Neural cell (in vitro differentiated cells): Measurements from ENCODE around the gene UNC5A. TPM values are rescaled to one million over a fixed set of nuclear protein-coding genes. Genes with fewer than 3 reads are reported as not detected.

Experiments used
- H2AFZ ChIP-seq: fragments of 200-600, 300-800 bp; sonication (generic), shearing (Covaris generic); 2 replicates; pipeline ENCODE4 v1.6.0; 2014; ENCODE audit warnings: low read depth, mild to moderate bottlenecking, antibody characterized with exemption, low read length, moderate library complexity
- H3F3A ChIP-seq: fragments of 200-600 bp; shearing (Covaris generic); 2 replicates; pipeline ENCODE4 v1.6.1; 2016; ENCODE audit warnings: mild to moderate bottlenecking, moderate library complexity, mixed read lengths, antibody characterized with exemption, low read length; ENCODE audit not compliant: insufficient read depth, poor library complexity, severe bottlenecking
- H3K27ac ChIP-seq: fragments of 200-600, 300-800 bp; sonication (generic), shearing (Covaris generic); 2 replicates; pipeline ENCODE4 v1.5.1; 2014; ENCODE audit warnings: mild to moderate bottlenecking, low read length, moderate library complexity
- H3K27me3 ChIP-seq: fragments of 300-800, 200-600 bp; sonication (generic), shearing (Covaris generic); 2 replicates; pipeline ENCODE4 v1.6.0; 2014; ENCODE audit warnings: mild to moderate bottlenecking, low read depth, low read length, moderate library complexity; ENCODE audit not compliant: insufficient read depth
- H3K36me3 ChIP-seq: fragments of 300-800, 200-600 bp; sonication (generic), shearing (Covaris generic); 2 replicates; pipeline ENCODE4 v1.5.1; 2014; ENCODE audit warnings: mild to moderate bottlenecking, antibody characterized with exemption, low read length, moderate library complexity; ENCODE audit not compliant: insufficient read depth
- H3K4me2 ChIP-seq: fragments of 300-800, 200-600 bp; sonication (generic), shearing (Covaris generic); 2 replicates; pipeline ENCODE4 v1.6.0; 2014; ENCODE audit warnings: mild to moderate bottlenecking, low read length
- H3K4me3 ChIP-seq: fragments of 300-800, 200-600 bp; sonication (generic), shearing (Covaris generic); 2 replicates; pipeline ENCODE4 v1.5.1; 2014; ENCODE audit warnings: mild to moderate bottlenecking, low read length, moderate library complexity
- H3K79me2 ChIP-seq: fragments of 200-600 bp; shearing (Covaris generic); replicated peaks from 2 replicates; pipeline ENCODE4 v1.6.0; 2014; ENCODE audit warnings: mild to moderate bottlenecking, low read length, moderate library complexity; ENCODE audit not compliant: insufficient read depth
- H3K9ac ChIP-seq: fragments of 300-800, 200-600 bp; sonication (generic), shearing (Covaris generic); 2 replicates; pipeline ENCODE4 v1.6.1; 2016; ENCODE audit warnings: mild to moderate bottlenecking, low read length, mixed read lengths
- H3K9me2 ChIP-seq: fragments of 200-600 bp; shearing (Covaris generic); 2 replicates; pipeline ENCODE4 v1.6.1; 2016; ENCODE audit warnings: mild to moderate bottlenecking, low read length, mixed read lengths; ENCODE audit not compliant: insufficient read depth
- H3K9me3 ChIP-seq: fragments of 200-600, 300-800 bp; sonication (generic), shearing (Covaris generic); 2 replicates; pipeline ENCODE4 v1.6.1; 2016; ENCODE audit warnings: mild to moderate bottlenecking, mixed run types, low read length, moderate library complexity, mixed read lengths
- H4K20me1 ChIP-seq: fragments of 200-600 bp; shearing (Covaris generic); 2 replicates; pipeline ENCODE4 v1.6.1; 2016; ENCODE audit warnings: mild to moderate bottlenecking, mixed run types; ENCODE audit not compliant: insufficient read depth
- CTCF ChIP-seq: fragments of 450-650 bp; IDR thresholded peaks from 2 replicates; pipeline ENCODE4 v1.5.1; 2014; ENCODE audit warnings: antibody characterized with exemption, mild to moderate bottlenecking, moderate library complexity; ENCODE audit not compliant: poor library complexity, severe bottlenecking
- EP300 ChIP-seq: fragments of 450-650 bp; conservative IDR thresholded peaks from 2 replicates; pipeline ENCODE4 v1.6.1; 2014; ENCODE audit warnings: antibody characterized with exemption, mild to moderate bottlenecking, moderate library complexity; ENCODE audit not compliant: poor library complexity, severe bottlenecking
- EZH2 ChIP-seq: fragments of 200-600, 300-800 bp; shearing (Covaris generic), sonication (generic); IDR thresholded peaks from 2 replicates; pipeline ENCODE4 v1.6.1; 2014; ENCODE audit warnings: antibody characterized with exemption, low read length, borderline replicate concordance, mild to moderate bottlenecking; ENCODE audit not compliant: insufficient read depth, poor library complexity, severe bottlenecking
- MXI1 ChIP-seq: fragments of 450-650 bp; conservative IDR thresholded peaks from 2 replicates; pipeline ENCODE4 v1.6.1; 2014; ENCODE audit warnings: antibody characterized with exemption, mild to moderate bottlenecking; ENCODE audit not compliant: poor library complexity, severe bottlenecking
- POLR2AphosphoS5 ChIP-seq: IDR thresholded peaks from 2 replicates; pipeline ENCODE4 v1.6.1; 2012
- RAD21 ChIP-seq: fragments of 450-650 bp; conservative IDR thresholded peaks from 2 replicates; pipeline ENCODE4 v1.6.1; 2014; ENCODE audit warnings: antibody characterized with exemption, mild to moderate bottlenecking, moderate library complexity
- REST ChIP-seq: IDR thresholded peaks from 2 replicates; pipeline ENCODE4 v1.6.1; 2012; ENCODE audit warnings: borderline replicate concordance
- SMC3 ChIP-seq: fragments of 450-650 bp; conservative IDR thresholded peaks from 2 replicates; pipeline ENCODE4 v1.6.1; 2014; ENCODE audit warnings: antibody characterized with exemption, mild to moderate bottlenecking, moderate library complexity; ENCODE audit not compliant: poor library complexity
- TAF1 ChIP-seq: IDR thresholded peaks from 2 replicates; pipeline ENCODE4 v1.6.1; 2012; ENCODE audit warnings: low read depth
- polyA plus RNA-seq: library from polyadenylated mRNA; depleted of rRNA; stranded (reverse); fragments of >200 nt; gene quantifications from 2 replicates; pipeline ENCODE4 v1.2.3, GENCODE V29; 2014

UNC5A gene
- polyA plus RNA-seq, 1 donor from 2014 or later, result 2.7 TPM

DNA sequence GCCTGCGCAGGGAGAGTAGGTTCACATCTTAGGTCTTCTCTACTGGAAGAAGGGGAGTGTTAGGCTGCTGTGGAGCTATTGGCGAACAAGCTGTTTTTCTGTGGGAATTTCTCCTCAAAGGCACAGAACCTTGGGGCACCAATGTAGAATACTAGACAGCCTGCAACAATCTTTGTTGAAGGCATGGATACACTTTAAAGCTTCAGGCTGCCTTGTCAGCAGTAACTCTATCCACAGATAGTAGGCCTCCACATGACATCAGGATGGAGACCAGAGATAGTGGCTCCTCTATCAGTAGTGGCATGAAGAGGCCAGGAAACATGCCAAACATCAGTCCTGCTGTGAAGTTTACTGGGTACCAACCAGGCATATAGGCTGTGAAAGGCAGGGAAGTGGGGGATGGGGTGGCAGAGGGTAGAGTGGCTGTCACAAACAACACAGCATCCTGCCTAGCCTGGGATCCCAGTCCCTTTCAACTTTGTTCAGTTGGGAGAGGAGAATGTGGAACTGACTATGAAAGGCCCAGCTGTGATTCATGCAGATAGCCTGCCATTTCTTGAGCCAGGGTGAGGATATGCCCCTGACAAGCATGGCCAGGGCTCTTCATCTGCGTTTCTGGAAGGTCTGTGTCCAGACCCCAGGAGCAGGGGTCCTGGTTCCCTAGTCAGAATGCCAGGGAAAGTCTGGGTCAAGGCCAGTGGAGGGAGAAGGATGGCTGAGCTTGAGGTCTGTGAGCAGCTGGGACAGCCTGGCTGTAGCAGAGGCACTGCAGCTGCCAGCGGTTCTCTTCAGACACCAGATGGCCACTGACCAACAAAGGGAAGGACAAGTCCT lies 89.8 kb downstream of the UNC5A start:
- Histone ChIP-seq H3K9ac (no peak overlapping the region), H3K9me3 (no peaks in the 10 kb centered on the region), H3K36me3 (no peaks in the 10 kb centered on the region), H3K9me2 (no peaks in the 10 kb centered on the region), H3K4me3 (no peak overlapping the region), H2AFZ (no peak overlapping the region), H3K27me3 (no peaks in the 10 kb centered on the region), H3K4me2 (no peak overlapping the region), H4K20me1 (no peaks in the 10 kb centered on the region), H3F3A (no peaks in the 10 kb centered on the region), H3K27ac (no peak overlapping the region), H3K79me2 (no peaks in the 10 kb centered on the region)
- TF ChIP-seq EP300, result no peak

GRCh38 chr5:176900780-176901204 lies 90.4 kb downstream of the UNC5A start:
- no peak overlapping the region for H3K27ac ChIP-seq
- no peak overlapping the region for H3K9ac ChIP-seq
- H3F3A ChIP-seq, result no peaks in the 10 kb centered on the region
- H3K27me3 ChIP-seq, result no peaks in the 10 kb centered on the region
- H2AFZ ChIP-seq, result no peak overlapping the region
- H3K9me2 ChIP-seq, result no peaks in the 10 kb centered on the region
- no peaks in the 10 kb centered on the region for H3K36me3 ChIP-seq
- H3K4me2 ChIP-seq, result no peak overlapping the region
- no peak overlapping the region for H3K4me3 ChIP-seq
- H3K79me2 ChIP-seq, result no peaks in the 10 kb centered on the region
- TF ChIP-seq SMC3 (no peak), MXI1 (no peak), EZH2 (no peak), TAF1 (no peak), EP300 (no peak), REST (no peak), RAD21 (no peak), POLR2AphosphoS5 (no peak), CTCF (no peak)
- H3K9me3 ChIP-seq, result no peaks in the 10 kb centered on the region
- no peaks in the 10 kb centered on the region for H4K20me1 ChIP-seq
